Fibroblast of pulmonary artery (primary cell): Measurements from ENCODE around the gene SLC17A6.

Experiments used
- DNase-seq: peaks from one replicate; pipeline ENCODE4 v3.0.0-alpha.2; 2010; ENCODE audit warnings: low read depth
- H3K4me3 ChIP-seq: replicated peaks from 2 replicates; pipeline ENCODE4 v1.5.1; 2011; ENCODE audit warnings: low read depth, mild to moderate bottlenecking, control low read depth, low read length, moderate library complexity
- TF ChIP-seq, protein P1 (sequence below): IDR thresholded peaks from 2 replicates; pipeline ENCODE4 v1.5.1; 2011; ENCODE audit warnings: mild to moderate bottlenecking, control low read depth, low read length, inconsistent platforms; ENCODE audit errors: missing control alignments

The SLC17A6 gene

DNA sequence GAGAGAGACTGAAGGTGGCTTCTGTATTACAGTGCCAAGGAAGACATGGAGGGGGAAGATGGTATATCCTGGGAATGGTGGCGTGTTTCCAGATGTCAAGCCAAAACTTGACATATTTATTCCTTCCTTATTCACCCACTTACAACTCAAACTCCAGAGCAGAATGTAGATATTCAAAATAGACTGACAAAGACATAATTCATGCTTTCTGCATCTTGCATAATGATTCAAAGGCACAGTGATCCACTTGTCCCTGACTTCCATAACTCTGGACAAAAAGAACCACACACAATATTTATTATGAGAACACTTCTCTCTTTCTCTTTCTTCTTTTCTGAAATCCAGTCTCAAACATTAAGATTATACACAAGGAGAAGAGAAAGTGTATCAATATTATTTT lies 48.9 kb downstream of the SLC17A6 start:
- DNase-seq = no peak
- TF ChIP-seq, protein P1, sequence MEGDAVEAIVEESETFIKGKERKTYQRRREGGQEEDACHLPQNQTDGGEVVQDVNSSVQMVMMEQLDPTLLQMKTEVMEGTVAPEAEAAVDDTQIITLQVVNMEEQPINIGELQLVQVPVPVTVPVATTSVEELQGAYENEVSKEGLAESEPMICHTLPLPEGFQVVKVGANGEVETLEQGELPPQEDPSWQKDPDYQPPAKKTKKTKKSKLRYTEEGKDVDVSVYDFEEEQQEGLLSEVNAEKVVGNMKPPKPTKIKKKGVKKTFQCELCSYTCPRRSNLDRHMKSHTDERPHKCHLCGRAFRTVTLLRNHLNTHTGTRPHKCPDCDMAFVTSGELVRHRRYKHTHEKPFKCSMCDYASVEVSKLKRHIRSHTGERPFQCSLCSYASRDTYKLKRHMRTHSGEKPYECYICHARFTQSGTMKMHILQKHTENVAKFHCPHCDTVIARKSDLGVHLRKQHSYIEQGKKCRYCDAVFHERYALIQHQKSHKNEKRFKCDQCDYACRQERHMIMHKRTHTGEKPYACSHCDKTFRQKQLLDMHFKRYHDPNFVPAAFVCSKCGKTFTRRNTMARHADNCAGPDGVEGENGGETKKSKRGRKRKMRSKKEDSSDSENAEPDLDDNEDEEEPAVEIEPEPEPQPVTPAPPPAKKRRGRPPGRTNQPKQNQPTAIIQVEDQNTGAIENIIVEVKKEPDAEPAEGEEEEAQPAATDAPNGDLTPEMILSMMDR = no peak
- H3K4me3 ChIP-seq = no peak overlapping the region

DNA sequence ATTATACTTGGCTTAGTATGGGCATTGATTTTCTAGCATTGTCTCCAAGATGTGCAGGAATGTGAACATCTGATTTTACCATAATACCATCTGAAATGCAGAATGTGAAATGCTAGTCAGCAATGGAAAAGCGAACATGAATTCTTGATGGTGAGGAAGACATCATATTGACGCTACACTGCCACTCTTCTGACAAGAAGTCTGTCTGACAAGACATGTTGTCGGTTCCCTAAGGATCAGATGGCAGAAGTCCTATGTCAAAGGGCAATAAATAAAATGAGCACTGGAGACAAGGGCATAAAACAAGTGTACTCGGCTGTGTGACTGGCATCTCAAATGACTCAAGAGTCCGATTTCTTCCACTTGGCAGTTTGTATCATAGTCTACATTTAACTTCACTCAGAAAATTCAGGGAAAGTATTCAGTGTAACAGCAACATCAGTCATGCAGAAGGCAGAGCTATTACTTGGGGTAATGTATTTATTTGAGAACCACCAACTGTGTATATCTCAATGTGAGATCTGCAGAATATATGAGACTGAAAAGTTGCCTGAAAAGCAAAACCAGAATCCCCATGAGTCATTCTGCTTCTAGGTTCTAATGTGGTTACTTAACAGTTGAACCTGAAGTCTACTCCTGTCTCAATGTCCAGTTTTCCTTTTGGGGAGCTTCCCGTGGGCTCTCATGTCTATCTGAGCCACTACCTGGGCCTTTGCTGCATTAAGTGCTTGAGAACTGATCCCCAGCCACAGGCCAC lies 51.5 kb downstream of the SLC17A6 start:
- H3K4me3 ChIP-seq = no peak overlapping the region
- DNase-seq = no peak
- TF ChIP-seq, protein P1 = no peak

DNA sequence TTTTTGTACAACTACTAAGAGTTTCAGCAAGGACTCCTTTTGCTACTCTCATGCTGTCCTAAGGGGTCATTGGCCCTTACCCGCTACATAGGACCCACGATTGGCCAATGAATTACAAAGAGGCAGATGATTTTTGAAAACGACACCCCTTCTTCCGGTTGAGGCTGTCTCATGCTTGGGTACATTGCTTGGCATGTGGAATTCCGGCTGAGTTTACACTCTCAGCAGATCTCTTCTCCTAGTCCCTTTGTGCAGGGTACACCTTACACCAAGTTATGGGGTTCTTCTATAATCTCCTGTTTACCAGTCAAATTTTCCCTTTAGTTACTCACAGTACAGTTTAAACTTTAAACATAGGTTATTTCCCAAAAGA lies 52.1 kb downstream of the SLC17A6 start:
- TF ChIP-seq, protein P1 = no peak
- H3K4me3 ChIP-seq = no peak overlapping the region
- DNase-seq = no peak

DNA sequence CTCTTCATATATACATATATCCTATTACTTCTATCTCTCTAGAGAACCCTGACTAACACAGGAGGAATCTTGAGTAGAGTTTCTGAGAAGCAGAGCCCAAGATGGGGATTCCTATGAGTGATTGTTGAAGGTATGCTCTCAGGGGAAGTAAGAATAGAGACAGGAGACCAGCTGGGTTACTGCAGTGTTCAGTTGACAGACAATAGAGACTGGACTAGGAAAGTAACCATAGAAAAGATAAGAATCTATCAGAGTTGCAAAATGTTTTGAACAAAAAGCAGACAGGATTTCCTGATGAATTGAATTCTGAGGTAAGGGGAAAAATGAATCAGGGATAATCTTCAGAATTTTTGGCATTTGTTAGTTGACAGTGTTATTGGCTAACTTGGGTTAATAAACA lies 54.4 kb downstream of the SLC17A6 start:
- TF ChIP-seq, protein P1 = no peak
- H3K4me3 ChIP-seq = no peak overlapping the region
- peak; percentile 71 for DNase-seq

DNA sequence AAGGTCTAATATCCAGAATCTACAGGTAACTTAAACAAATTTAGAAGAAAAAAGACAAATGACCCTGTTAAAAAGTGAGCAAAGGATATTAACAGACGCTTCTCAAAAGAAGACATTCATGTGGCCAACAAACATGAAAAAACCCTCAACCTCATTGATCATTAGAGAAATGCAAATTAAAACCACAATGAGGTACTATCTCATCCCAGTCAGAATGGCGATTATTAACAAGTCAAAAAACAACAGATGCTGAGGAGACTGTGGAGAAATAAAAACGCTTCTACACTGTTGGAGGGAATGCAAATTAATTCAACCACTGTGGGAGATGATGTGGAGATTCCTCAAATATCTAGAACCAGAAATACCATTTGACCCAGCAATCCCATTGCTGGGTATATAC lies 67.2 kb downstream of the SLC17A6 start:
- TF ChIP-seq, protein P1 = no peak
- H3K4me3 ChIP-seq = no peak overlapping the region
- no peak for DNase-seq

DNA sequence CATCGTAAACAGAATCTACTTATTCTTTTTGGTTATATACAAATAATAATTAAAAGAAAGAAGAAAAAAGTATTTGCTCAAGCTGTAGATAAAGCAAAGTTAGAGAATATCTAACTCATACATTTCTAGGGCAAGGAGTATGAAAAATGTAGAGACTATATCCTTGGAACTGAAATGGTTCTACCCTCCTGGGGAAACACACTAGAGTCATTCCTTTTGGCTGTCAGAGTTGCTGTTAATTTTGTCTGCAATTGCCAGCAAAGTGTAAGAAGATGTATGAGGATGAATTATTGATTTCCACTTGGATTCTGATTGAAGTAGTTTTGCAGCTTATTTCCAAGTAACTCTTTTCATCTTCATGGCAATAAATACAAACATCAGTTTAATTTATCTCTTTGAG lies 69.1 kb downstream of the SLC17A6 start:
- no peak for DNase-seq
- no peak overlapping the region for H3K4me3 ChIP-seq
- TF ChIP-seq, protein P1 = no peak

DNA sequence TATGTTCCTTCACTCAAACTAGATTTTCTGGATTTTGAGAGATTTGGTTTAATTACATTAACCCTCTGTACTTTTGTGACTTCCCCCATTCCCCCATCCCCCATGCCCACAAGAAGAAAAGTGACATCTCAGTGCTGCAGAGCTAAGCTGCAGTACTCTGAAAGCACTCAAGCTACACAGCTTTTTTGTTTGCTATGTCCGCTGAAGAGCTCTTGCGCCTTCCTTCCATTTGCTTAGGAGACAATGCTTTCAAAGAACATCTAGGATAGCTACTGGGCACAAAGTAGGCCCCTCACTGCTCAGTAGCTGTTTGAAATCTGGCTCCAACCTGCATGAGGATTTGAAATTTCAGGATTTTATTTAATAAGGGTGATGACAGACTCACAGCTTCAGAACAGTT lies 69.7 kb downstream of the SLC17A6 start:
- TF ChIP-seq, protein P1 = no peak
- H3K4me3 ChIP-seq = no peak overlapping the region
- no peak for DNase-seq
